Fibroblast of villous mesenchyme (primary cell): ENCODE results near the gene SIAE. TPM values are rescaled to one million over a fixed set of nuclear protein-coding genes. Genes with fewer than 3 reads are reported as not detected.

Source experiments
- DNase-seq: peaks from one replicate; pipeline ENCODE4 v3.0.0-alpha.2; 2010; ENCODE audit warnings: low read depth
- H3K4me3 ChIP-seq: 2 replicates; pipeline ENCODE4 v1.5.1; 2011; ENCODE audit warnings: low read depth, mild to moderate bottlenecking, low read length
- total RNA-seq: library from RNA; depleted of rRNA; stranded (reverse); fragments of >200 nt; gene quantifications from 2 replicates; pipeline ENCODE4 v1.2.3, GENCODE V29; 2012
- TF ChIP-seq, protein P1 (sequence below): IDR thresholded peaks from 2 replicates; pipeline ENCODE4 v1.5.1; 2012; ENCODE audit warnings: low read depth, mild to moderate bottlenecking, low read length; ENCODE audit not compliant: insufficient read depth

Gene SIAE
- total RNA-seq, 1 donor = 9.5 TPM

DNA sequence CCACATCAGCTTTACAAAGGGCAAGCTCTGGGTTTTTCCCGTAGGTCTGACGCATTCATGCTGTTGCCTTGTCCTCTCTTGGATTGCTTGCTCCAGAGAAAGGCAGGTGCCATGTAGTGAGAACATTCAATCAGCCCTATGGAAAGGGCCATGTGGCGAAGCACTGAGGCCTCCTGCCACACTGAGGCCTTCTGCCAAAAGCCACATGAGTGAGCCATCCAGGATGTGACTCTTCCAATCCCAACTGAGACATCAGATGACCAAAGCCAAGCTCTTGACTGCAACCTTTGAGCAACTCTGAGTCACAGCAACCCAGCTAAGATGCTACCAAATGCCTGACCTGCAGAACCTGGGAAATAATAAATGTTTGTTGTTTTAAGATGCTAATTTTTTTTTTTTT is 71.3 kb downstream of the SIAE start:
- DNase-seq = no peak
- H3K4me3 ChIP-seq = no peak overlapping the region
- TF ChIP-seq, protein P1, sequence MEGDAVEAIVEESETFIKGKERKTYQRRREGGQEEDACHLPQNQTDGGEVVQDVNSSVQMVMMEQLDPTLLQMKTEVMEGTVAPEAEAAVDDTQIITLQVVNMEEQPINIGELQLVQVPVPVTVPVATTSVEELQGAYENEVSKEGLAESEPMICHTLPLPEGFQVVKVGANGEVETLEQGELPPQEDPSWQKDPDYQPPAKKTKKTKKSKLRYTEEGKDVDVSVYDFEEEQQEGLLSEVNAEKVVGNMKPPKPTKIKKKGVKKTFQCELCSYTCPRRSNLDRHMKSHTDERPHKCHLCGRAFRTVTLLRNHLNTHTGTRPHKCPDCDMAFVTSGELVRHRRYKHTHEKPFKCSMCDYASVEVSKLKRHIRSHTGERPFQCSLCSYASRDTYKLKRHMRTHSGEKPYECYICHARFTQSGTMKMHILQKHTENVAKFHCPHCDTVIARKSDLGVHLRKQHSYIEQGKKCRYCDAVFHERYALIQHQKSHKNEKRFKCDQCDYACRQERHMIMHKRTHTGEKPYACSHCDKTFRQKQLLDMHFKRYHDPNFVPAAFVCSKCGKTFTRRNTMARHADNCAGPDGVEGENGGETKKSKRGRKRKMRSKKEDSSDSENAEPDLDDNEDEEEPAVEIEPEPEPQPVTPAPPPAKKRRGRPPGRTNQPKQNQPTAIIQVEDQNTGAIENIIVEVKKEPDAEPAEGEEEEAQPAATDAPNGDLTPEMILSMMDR = no peak

DNA sequence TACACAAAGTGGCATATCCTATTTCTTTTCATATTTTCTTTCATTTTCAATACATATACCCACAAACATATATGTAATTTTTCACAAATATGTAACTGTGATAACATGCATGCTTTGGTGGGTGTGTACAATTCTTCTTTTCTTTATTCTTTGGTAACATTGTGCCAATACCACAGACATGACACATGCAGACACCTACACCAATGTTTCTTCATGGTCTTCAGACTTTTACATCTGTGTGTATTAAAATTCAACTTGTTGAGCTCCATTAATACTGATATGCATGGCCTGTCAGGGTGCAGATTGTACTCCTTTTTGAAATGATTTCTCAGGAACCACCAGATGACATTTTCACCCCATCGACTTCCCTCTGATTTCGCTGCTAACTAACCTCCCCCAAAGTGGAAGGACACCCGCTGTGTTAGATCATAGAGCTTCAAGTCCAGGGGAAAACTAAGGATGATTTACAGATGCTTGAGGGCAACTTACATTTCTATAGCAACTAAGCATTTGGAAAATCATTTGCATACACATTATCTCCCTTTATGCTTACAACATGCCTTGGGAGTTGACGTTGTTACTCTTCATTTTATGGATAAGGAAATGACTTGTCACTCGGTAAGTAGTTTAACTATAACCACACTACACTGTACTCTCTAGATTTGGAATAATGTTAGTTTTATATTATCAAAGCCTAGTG is 72.8 kb downstream of the SIAE start:
- no peak overlapping the region for H3K4me3 ChIP-seq
- TF ChIP-seq, protein P1 = no peak
- DNase-seq = no peak

DNA sequence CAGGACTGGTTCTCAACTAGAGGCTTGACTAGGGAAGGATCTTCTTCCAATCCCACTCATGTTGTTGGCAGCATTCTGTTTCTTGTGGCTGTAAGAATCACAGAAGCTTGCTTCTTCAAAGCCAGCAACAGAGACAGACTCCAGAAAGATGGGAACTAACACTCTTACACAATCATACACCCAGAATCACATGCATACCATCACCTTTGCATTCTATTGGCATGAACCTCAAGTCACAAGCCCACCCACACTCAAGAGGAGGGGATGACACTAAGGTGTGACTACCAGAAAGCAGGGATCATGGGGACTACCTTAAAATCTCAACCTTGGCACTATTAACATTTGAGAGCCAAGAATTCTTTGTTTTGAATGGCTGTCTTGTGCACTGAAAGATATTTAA is 75.9 kb downstream of the SIAE start:
- no peak for DNase-seq
- H3K4me3 ChIP-seq = no peak overlapping the region
- TF ChIP-seq, protein P1 = no peak

DNA sequence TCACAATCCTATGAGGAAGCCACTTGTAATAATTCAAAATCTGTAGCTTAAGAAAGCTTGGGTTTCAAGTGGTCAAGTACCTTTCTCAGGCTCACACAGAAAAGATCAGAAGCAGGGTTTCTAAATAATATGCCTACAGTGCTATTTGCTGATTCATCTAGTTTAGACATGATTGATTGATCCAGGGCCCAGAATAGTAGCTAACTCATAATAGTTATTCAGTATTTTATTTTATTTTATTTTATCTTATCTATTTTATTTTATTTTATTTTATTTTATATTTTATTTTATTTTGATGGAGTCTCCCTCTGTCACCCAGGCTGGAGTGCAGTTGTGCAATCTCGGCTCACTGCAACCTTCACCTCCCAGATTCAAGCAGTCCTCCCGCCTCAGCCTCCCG is 78.2 kb downstream of the SIAE start:
- no peak for DNase-seq
- TF ChIP-seq, protein P1 = no peak
- no peak overlapping the region for H3K4me3 ChIP-seq

DNA sequence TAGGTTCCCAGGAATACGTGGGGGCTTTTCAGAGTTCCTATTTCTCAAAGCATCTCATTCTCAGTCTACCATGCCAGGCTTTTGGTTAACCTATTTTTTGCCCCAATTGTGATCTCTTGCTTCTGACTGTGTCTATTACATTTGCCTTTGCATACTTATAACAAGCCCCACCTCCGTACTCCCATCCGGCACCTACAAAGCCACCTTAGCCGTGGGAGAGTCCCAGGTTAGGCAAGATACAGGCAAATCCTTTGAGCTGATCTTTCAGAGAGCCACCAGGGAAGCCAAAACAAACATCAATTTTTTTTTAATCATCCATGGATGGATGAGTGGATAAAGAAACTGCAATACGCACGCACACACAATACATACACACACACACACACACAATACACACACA is 80.9 kb downstream of the SIAE start:
- TF ChIP-seq, protein P1 = no peak
- no peak for DNase-seq

DNA sequence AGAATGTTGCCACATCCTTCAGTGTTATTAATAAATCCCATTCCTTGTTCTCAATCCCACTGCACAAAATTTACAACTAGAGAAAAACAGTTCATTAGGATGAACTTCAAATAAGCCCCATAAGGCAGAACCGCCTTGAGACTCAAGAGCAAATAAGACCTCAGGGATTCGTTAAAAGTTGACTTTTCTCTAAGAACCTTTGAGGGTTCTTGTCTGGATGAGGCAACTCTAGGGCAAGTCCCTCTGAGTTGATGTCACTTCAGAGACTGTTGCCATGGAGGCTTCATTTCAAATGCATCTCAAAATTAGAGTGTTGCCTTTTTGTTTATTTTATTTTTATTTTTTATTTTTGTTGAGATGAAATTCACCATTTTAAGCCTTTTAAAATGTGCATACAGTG is 82.1 kb downstream of the SIAE start:
- no peak for DNase-seq
- no peak overlapping the region for H3K4me3 ChIP-seq
- TF ChIP-seq, protein P1 = no peak

More for the DNA sequence above, 80.9 kb downstream of the SIAE start:
- H3K4me3 ChIP-seq = no peak overlapping the region
